Stomach smooth muscle (tissue), 2 donors: Measurements from ENCODE around the gene AXIN1.

ENCODE experiments used
- H3K27ac ChIP-seq: one replicate; pipeline ENCODE4 v1.7.0; 2013; ENCODE audit warnings: mild to moderate bottlenecking, low read length, inconsistent platforms
- H3K27me3 ChIP-seq, 2 donors: one replicate each; pipeline ENCODE4 v1.7.0; 2013; ENCODE audit warnings: low read length in 2 of 2; ENCODE audit not compliant: insufficient read depth in 2 of 2, control insufficient read depth in 1 of 2
- H3K36me3 ChIP-seq, 2 donors: one replicate each; pipeline ENCODE4 v1.7.0; 2013; ENCODE audit warnings: low read length in 2 of 2; ENCODE audit not compliant: control insufficient read depth in 2 of 2, insufficient read depth in 2 of 2
- H3K4me1 ChIP-seq: one replicate; pipeline ENCODE4 v1.7.0; 2013; ENCODE audit warnings: low read length; ENCODE audit not compliant: control insufficient read depth, insufficient read depth
- H3K4me3 ChIP-seq, 2 donors: one replicate each; pipeline ENCODE4 v1.7.0; 2013; ENCODE audit warnings: low read length in 2 of 2
- H3K9ac ChIP-seq, 2 donors: one replicate each; pipeline ENCODE4 v1.7.0; 2013; ENCODE audit warnings: low read length in 2 of 2, mild to moderate bottlenecking in 1 of 2
- H3K9me3 ChIP-seq, 2 donors: one replicate each; pipeline ENCODE4 v1.7.0; 2013; ENCODE audit warnings: low read length in 2 of 2; ENCODE audit not compliant: control insufficient read depth in 2 of 2
- donor health status: healthy.
- donor health status: Pancreatic carcinoma.

The AXIN1 gene

GRCh38 chr16:359871-360697, 7.6 kb upstream of the AXIN1 start:
- Histone ChIP-seq H3K27me3 (peaks cover 9 to 10% of the 10 kb centered on the region in 2 donors), H3K9me3 (no peaks in the 10 kb centered on the region), H3K4me3 (no peak overlapping the region), H3K9ac (no peak overlapping the region), H3K4me1 (no peaks in the 10 kb centered on the region), H3K36me3 (no peaks in the 10 kb centered on the region), H3K27ac (no peak overlapping the region)

DNA sequence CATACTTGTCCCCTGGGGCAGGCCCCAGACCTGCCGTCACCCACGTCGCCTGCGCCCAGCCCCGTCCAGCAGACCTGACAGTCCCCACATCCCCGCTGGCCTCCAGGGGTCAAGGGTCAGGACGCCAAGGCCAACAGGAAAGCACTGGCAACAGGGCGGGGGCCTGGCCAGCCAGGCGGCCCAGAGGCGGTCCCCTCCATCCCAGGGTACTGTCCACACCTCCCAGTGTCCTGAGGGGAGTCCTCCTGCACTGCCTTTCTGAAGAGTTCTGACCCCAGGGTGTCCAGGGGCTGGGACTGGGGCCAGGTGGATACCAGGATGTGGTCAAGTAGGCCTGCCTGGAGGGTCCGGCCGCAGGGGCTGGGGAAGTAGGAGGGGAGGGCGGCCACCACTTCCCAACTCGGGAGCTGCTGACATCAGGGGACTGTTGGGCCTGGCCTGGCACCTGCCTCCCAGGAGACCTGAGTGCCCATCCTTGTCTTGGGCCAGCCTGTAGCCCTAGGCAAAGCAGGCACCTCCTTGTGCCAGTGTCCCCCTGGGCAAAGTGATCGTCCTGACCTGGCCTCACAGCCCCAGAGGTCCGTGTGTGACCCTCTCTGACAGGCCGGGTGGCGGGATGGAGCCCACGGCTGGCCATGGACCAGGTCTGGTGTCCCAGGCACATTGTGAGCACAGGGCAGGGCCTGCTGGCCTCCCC, 6.7 kb upstream of the AXIN1 start:
- H3K9ac ChIP-seq = no peak overlapping the region
- H3K27ac ChIP-seq = no peak overlapping the region
- H3K36me3 ChIP-seq = no peaks in the 10 kb centered on the region
- no peak overlapping the region for H3K4me3 ChIP-seq
- H3K27me3 ChIP-seq = peaks cover 3 to 5% of the 10 kb centered on the region in 2 donors
- H3K9me3 ChIP-seq = no peaks in the 10 kb centered on the region
- H3K4me1 ChIP-seq = no peaks in the 10 kb centered on the region

DNA sequence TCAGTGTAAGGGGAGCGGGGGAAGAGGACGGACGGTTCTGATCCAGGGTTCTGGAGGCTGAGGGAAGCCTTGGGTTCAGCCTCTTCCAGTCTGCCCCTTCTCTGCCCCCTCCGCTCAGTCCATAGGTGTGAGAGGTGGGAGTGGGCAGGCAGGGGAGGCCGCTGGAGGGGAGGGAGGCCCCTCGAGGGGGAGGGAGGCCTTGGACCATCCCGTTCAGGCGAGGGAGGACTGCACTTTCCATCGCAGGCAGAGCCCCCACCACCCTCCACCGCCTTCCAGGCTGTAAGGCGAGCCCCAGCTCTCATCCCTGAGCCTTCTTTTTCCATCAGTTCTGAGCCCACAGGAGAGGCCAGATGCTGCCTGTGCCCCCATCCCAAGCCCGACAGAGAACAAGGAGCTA, 4.2 kb upstream of the AXIN1 start:
- no peaks in the 10 kb centered on the region for H3K36me3 ChIP-seq
- peaks cover 7% of the 10 kb centered on the region for H3K4me1 ChIP-seq
- H3K27me3 ChIP-seq = peaks cover 0 to 1% of the 10 kb centered on the region in 2 donors
- no peak overlapping the region for H3K9ac ChIP-seq
- H3K9me3 ChIP-seq = no peaks in the 10 kb centered on the region
- no peak overlapping the region for H3K27ac ChIP-seq
- H3K4me3 ChIP-seq = no peak overlapping the region

DNA sequence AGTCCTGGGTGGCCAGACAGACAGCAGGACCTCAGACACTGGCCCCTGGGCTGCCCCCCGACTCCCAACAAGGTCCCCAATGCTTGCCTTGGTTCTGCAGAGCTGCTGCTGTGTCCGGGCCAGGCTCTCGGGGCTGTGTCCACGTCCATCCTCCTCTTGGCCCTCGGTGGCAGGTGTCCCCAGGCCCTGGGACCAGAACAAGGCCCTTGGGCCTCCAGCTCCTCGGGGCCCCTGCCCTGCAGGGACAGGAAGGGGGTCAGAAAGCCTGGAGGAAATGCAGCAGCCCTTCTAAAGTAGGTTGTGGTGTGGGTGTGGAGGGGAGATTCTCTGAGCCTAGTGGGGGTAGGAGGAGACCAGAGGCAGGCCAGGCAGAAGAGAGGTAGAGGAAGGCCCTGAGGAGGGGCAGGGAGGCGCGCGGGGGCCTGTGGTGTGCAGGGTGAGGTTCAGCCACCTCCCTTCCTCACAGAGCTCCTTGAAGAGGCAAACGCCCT, 2.5 kb upstream of the AXIN1 start:
- H3K9me3 ChIP-seq = no peaks in the 10 kb centered on the region
- peaks cover 10% of the 10 kb centered on the region for H3K4me1 ChIP-seq
- H3K36me3 ChIP-seq = no peaks in the 10 kb centered on the region
- H3K4me3 ChIP-seq = no peak overlapping the region
- H3K27ac ChIP-seq = no peak overlapping the region
- no peaks in the 10 kb centered on the region for H3K27me3 ChIP-seq
- H3K9ac ChIP-seq = no peak overlapping the region

GRCh38 chr16:354291-354881, 1.9 kb upstream of the AXIN1 start:
- Histone ChIP-seq H3K9me3 (no peaks in the 10 kb centered on the region), H3K36me3 (no peaks in the 10 kb centered on the region), H3K27me3 (no peaks in the 10 kb centered on the region), H3K4me1 (peaks cover 10% of the 10 kb centered on the region), H3K27ac (no peak overlapping the region), H3K4me3 (no peak overlapping the region), H3K9ac (no peak overlapping the region)

DNA sequence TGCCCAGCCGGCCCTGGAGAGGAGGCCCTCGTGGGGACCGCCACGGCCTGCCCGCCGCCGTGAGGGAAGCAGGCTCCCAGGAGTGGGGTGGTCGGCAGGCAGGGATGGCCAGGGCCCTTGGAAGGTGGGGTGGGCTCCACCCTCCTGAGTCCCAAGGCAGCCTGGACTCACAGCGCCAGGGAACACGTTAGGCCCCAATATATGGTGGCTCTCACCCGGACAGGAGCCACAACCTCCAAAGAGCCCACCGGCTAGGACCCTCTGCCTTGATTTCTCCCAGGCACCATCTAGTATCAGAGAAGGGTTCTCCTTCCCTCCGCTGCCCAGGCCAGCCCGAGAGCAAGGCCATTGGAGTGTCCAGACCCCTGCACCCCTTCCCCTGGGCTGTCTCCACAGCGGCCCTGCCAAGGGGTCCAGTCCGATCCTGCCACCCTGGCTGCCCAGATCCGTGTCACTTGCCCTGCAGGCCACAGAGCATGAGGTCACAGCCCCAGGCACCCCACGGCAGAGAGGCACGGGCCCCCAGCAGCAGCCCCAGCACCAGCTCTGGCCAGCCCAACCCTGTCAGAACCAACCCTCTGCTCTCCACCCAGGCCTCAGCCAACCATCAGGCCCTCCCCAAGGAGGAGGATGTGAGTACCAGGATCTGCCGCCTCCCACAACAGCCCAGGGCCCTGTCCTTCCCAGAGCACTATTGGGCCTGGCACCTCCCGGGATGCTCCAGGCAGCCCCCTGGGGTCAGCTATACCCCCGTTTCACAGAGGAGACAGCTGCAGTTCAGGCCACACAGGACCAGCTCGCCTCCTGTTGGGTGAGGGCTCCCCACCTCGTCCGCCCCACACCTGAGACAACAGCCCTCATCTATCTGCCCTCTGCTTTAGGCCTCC, 1.1 kb upstream of the AXIN1 start:
- peak overlapping the region; percentile 6 to 47 for H3K9ac ChIP-seq

DNA sequence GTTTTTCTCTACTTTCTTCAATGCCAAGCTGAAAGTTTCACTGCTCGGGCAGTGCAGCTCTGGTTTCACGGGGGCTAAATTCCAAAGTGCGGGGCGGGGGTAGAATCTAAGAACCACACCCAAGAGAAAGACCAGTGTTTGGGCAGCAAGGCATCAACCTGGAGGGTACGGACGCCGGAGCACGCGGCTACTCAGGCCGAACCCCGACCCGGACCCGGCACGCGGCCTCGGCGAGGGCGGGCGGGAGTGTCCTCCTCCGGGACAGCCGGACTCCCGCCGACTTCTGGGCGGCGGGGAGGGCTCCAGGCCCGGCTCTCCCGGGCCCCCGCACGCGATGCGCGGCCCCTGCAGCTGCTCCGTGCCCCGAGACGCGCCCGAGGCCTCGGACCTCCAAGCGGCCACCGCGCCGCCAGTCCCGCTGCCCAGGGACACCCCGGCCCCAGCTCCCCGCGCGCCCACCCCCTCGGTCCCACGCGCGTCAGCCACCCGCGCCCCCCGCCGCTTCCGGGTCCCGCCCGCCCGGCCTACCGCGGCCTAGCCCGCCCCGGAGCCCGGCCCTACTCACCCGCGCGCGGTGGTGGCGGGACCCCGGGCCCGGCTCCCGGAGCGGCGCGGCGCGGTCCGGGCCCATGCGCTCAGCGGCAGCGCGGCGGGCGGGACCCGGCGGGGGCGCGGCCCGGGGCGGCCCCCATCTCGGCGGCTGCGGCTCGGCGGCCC, 561 bp downstream of the AXIN1 start:
- peak overlapping the region; percentile 67 to 74 for H3K9ac ChIP-seq
- H3K4me1 ChIP-seq = peaks cover 10% of the 10 kb centered on the region
- H3K9me3 ChIP-seq = no peaks in the 10 kb centered on the region
- no peaks in the 10 kb centered on the region for H3K27me3 ChIP-seq
- no peaks in the 10 kb centered on the region for H3K36me3 ChIP-seq
- H3K4me3 ChIP-seq = peak overlapping the region; percentile 55 to 72
- H3K27ac ChIP-seq = no peak overlapping the region

More for the DNA sequence above, 1.1 kb upstream of the AXIN1 start:
- H3K4me3 ChIP-seq = peak overlapping the region; percentile 19 to 64
- no peaks in the 10 kb centered on the region for H3K27me3 ChIP-seq
- H3K27ac ChIP-seq = peak overlapping the region; percentile 49
- H3K9me3 ChIP-seq = no peaks in the 10 kb centered on the region
- no peaks in the 10 kb centered on the region for H3K36me3 ChIP-seq
- H3K4me1 ChIP-seq = peaks cover 10% of the 10 kb centered on the region

- H3K9ac ChIP-seq = no peak overlapping the region
- no peak overlapping the region for H3K27ac ChIP-seq
- peaks cover 10% of the 10 kb centered on the region for H3K4me1 ChIP-seq
- peaks cover 3 to 8% of the 10 kb centered on the region in 2 donors for H3K36me3 ChIP-seq
- H3K9me3 ChIP-seq = no peaks in the 10 kb centered on the region
- H3K4me3 ChIP-seq = no peak overlapping the region
- H3K27me3 ChIP-seq = no peaks in the 10 kb centered on the region
Measured at GRCh38 chr16:350203-350602, 2.3 kb downstream of the AXIN1 start.

- no peaks in the 10 kb centered on the region for H3K9me3 ChIP-seq
- H3K36me3 ChIP-seq = peaks cover 3 to 10% of the 10 kb centered on the region in 2 donors
- H3K4me1 ChIP-seq = peaks cover 10% of the 10 kb centered on the region
- H3K9ac ChIP-seq = no peak overlapping the region
- H3K27ac ChIP-seq = no peak overlapping the region
- H3K27me3 ChIP-seq = no peaks in the 10 kb centered on the region
- H3K4me3 ChIP-seq = no peak overlapping the region
Measured at GRCh38 chr16:349211-349610, 3.3 kb downstream of the AXIN1 start.
